Fibroblast of upper back skin (primary cell): ENCODE data around the gene ASPHD2.
A peak's percentile ranks its signal among the peaks of the same experiment; 100 is the strongest.

Source experiments
- DNase-seq: peaks from one replicate; pipeline ENCODE4 v3.0.0-alpha.2; 2013

The ASPHD2 gene

GRCh38 chr22:26479043-26479791 is 50.2 kb downstream of the ASPHD2 start:
- no peak for DNase-seq

- DNase-seq: no peak
These were observed 50.9 kb downstream of the ASPHD2 start for GRCh38 chr22:26479792-26480610.

GRCh38 chr22:26480611-26480932 is 51.5 kb downstream of the ASPHD2 start:
- DNase-seq: no peak

- DNase-seq: no peak
These were observed 52.1 kb downstream of the ASPHD2 start for GRCh38 chr22:26481112-26481693.

GRCh38 chr22:26481694-26482093 is 52.6 kb downstream of the ASPHD2 start:
- no peak for DNase-seq

- DNase-seq: no peak
These were observed 53.1 kb downstream of the ASPHD2 start for GRCh38 chr22:26482161-26482560.

GRCh38 chr22:26483043-26483438 is 54.0 kb downstream of the ASPHD2 start:
- no peak for DNase-seq

- peak; percentile 85 for DNase-seq
These were observed 54.6 kb downstream of the ASPHD2 start, which contains the start of the genes HPS4 and SRRD for GRCh38 chr22:26483439-26484359. Gene HPS4, minus strand, starts transcription at chr22:26483783. Its CDS starts 2,021 bp downstream, at chr22:26481762. Gene SRRD, plus strand, starts transcription at chr22:26483877. Its CDS starts 14 bp downstream, at chr22:26483891.

GRCh38 chr22:26484360-26484706 is 55.3 kb downstream of the ASPHD2 start:
- DNase-seq: no peak

- no peak for DNase-seq
These were observed 56.0 kb downstream of the ASPHD2 start for GRCh38 chr22:26485013-26485412.

- DNase-seq: no peak
These were observed 56.8 kb downstream of the ASPHD2 start for GRCh38 chr22:26485806-26486390.

- DNase-seq: no peak
These were observed 57.3 kb downstream of the ASPHD2 start for GRCh38 chr22:26486394-26486793.

GRCh38 chr22:26487996-26488395 is 58.9 kb downstream of the ASPHD2 start:
- no peak for DNase-seq

- DNase-seq: no peak
These were observed 60.5 kb downstream of the ASPHD2 start for GRCh38 chr22:26489447-26490036.

GRCh38 chr22:26492220-26492619 is 63.2 kb downstream of the ASPHD2 start:
- no peak for DNase-seq

- no peak for DNase-seq
These were observed 65.4 kb downstream of the ASPHD2 start for GRCh38 chr22:26494506-26494905.
